CD4-positive, alpha-beta T cell treated with Interleukin-6 at 100 ng/mL for 8 hours (primary cell): ENCODE data around the gene SCUBE2.
"Not testable (repeated sequence)": the region's sequence is repeated elsewhere in the genome, so short reads cannot be mapped to it uniquely, and the experiment has no call there.

Experiments used
- DNase-seq: peaks from one replicate; pipeline ENCODE4 v3.0.0-alpha.2; 2020; ENCODE audit warnings: mixed read lengths, low spot score

SCUBE2 gene

DNA sequence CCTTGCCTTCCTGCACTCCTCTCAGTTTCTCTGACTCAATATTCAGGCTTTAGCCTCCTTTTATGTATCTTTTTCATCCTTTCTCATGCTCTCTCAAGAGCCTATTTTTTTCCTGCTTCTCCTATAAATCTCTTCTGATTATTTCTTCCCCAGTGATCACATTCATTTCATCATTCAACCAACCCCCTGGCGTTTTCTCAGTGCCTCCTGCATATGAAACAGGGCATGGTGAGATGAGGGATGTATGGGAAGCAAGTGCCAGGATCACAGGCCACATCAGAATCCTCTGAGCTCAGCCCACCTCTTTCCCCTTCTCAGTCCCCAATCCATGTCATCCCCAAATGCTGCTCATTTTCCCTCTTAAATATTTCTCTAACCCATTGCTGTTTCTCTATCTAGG is 48.9 kb downstream of the SCUBE2 start:
- DNase-seq = no peak

DNA sequence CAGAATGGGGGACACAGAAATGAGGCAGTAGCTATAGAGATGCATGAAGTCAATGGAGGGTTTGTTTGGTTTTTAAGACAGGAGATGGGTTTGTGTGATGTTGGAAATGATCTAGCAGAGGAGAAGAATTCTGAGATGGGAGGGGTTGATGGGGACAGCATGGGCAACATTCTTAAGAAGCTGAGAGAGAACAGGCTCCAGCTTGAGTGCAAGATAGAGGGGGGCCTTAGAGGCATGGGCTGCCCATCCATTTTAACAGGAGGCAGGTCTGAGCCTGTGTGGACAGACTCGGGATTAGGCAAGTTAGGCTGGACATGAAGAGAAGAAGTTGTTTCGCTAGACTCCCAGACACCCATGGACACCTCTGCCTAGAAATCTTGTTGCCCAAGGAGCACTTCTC is 49.7 kb downstream of the SCUBE2 start:
- DNase-seq = no peak

DNA sequence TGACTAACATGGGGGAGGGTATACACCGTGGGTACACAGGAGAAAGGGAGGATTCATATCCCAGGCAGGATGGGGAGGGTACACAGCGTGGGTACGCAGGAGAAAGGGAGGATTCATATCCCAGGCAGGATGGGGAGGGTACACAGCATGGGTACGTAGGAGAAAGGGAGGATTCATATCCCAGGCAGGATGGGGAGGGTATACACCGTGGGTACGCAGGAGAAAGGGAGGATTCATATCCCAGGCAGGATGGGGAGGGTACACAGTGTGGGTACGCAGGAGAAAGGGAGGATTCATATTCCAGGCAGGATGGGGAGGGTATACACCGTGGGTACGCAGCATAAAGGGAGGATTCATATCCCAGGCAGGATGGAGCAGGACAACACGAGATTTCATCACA is 51.0 kb downstream of the SCUBE2 start:
- no peak for DNase-seq

DNA sequence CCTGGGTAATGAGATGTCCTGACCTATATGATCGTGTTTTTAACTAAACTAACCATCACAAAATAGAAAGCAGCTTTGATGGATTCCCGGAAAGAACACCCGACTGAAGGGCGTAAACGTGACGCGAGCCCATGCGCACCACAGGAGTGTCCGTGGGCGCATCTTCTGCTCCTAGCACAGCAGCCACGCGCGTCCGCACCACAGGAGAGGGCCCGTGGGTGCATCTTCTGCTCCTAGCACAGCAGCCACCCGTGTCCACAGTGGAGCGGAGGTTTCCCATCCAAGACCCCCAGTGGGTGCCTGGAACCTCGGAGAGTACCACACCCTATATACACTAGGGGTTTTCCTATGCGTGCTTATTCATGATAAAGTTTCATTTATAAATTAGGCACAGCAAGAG is 51.5 kb downstream of the SCUBE2 start:
- DNase-seq = no peak

DNA sequence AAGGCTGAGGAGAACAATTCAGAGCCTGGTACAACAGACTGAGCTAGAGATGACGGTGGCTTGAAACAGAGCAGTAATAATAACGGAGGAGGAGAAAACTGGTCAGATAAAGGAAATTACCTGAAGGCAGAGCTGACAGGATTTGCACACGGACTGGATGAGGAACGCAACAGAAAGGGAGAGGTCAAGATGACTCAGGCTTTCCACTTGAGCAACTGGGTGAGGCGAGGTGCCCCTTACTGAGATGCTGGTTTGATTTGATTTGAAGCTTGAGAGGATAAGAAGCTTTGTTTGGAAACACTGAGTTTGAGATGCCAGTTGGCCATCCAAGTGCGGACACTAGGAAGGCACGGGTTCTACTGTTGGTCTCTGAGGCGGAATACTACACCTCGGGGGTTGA is 52.2 kb downstream of the SCUBE2 start:
- no peak for DNase-seq

DNA sequence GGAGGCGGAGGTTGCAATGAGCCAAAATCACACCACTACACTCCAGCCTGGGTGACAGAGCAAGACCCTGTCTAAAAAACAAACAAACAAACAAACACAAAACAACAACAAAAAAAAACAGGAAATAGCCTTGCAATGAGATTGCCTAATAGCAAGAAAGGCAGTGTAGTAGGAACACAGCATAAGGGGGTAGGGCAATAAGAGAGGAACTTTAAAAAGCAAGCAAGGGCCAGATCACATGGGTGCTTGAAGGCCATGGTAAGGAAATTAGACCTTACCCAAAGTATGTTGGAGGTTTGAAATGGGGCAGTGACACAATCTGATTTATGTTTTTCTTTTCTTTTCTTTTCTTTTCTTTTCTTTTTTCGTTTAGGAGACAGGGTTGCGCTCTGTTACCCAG is 52.9 kb downstream of the SCUBE2 start:
- DNase-seq = no peak

DNA sequence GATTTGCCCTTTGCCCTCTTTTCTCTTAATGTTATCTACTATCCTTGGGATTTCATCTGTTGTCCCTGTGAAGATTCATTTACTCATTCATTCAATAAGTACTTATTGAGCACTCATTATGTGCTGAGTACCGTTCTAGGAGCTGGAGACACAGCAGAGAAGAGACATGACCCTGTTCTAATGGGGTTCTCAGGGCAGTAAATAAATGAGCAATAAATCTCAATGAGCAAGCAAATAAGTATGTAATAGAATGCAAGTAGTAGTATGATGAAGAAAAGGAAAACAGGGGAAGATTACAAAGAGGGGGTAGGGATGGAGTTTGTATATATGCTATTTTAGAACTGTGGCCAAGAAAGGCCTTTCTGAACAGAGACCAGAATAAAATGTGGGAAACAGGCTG is 53.4 kb downstream of the SCUBE2 start:
- DNase-seq = no peak

DNA sequence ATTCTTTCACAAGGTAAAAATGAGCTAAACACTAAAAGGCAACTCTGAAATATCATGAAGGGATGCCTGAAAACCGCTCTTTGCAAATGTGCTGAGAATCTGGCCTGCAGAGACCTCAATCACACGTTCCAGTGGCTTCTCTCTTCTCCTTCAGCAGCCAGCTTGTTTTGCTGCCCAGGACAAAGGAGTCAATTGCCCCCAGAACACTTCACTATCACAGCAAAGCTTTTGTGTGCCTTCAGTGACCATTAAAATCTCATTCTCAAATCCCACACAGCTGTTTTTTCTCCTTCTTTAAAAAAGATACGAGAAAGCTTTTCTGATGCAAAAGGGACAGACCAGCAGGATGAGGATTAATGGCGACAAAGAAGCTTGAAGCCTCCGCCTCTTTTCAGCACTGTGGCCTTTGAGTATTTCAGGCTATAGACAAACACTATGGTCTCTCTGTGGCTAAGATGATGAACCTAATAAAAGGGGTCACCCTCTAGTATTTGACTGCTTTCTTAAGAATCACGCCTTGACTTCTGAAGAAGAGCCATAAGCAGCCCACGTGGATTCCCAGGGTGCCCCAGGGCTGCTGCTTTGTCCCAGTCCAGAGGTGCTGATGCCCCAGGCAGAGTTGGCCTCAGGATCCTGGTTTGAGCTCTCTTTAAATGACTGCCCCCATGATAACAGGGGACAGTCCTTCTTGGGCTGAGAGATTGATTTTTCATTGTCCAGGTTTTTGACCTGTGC is 54.2 kb downstream of the SCUBE2 start:
- no peak for DNase-seq

DNA sequence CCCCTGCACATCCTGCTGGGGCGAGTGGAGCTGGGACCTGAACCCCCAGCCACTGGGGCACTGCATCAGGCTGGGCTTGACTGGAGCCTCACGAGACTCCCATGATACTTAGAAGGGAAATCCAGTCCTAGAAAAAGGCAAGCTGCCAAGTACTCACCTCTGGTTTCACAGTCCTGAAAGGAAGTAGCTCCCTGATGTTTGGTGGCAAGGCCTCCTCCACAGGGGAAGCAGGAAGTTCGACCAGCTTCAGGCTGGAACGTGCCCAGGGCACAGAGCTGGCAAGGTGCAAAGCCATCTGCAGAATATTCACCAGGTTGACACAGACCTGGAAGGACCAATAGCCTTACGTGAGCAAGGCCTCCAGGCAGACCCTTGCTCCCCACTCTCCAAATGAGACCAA is 60.8 kb downstream of the SCUBE2 start:
- DNase-seq = no peak

DNA sequence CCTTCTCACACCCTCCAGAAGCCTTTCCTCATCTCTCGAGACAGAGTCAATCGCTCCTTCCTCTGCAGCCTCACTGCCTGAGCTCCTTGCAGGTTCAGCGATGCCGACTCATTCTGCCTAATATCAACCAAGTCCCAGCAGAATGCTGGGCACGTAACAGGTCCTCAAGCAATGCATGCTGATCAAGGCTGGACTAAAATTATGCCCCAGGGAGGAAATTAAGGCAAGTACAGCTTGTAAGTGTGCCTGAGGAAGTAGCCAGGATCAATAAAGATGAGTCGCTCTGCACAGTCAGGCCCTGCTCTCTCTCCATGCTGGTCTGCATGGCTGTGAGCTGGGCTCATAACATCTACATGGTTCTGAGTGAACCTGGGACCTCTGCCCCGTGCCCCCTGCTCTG is 62.0 kb downstream of the SCUBE2 start:
- DNase-seq = no peak

DNA sequence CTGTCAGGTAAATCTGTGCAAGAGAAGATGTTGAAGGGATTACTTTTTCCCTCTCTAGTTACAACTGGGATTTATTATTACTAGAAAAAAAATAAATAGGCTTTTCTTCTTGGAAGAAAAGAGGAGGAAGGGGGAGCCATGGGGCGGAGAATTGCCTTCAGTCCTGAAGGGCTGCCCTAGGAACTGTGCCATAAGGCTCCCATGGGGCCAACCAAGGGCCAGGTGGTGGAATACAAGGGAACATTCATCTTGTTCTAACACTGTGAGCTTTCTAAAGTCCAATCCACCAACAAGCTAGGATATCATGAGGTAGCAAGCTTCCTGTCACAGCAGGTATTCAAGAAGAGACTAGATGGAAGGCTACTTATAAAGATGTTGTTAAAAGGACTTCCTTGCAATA is 62.8 kb downstream of the SCUBE2 start:
- no peak for DNase-seq

DNA sequence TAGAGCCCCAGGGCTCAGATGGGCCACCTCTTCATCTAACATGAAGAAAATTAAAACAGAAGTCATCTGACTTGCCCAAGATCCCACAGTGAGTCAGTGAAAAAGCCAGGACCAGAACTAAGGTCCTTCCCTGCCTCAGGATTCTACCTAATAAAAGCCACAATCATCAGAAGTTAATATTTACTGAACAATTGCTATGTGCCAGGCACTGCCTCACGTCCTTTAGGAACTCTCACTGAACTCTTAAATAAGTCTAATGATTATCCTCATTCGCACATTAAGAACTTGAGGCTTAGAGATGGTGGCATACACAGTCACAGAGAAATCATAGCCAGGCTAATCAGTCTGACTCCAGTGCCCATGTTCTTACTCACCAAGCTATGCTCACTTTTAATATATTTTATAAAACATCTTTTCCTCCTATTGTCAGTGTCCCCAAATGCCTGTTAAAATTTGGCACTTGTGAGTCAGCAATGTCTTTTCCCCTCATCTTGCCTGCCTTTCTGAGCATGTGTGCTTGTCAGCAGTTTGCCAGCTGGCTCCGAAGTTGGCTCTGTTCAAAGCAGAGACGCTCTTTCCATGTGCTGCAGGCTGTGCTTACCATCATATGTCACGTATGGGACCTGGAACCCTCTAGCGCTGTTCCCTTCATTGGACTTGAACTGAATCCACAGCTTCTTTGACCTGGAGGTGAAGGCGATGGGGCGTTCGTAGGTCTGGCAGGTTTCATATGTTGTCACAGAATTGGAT is 66.1 kb downstream of the SCUBE2 start:
- DNase-seq = no peak

DNA sequence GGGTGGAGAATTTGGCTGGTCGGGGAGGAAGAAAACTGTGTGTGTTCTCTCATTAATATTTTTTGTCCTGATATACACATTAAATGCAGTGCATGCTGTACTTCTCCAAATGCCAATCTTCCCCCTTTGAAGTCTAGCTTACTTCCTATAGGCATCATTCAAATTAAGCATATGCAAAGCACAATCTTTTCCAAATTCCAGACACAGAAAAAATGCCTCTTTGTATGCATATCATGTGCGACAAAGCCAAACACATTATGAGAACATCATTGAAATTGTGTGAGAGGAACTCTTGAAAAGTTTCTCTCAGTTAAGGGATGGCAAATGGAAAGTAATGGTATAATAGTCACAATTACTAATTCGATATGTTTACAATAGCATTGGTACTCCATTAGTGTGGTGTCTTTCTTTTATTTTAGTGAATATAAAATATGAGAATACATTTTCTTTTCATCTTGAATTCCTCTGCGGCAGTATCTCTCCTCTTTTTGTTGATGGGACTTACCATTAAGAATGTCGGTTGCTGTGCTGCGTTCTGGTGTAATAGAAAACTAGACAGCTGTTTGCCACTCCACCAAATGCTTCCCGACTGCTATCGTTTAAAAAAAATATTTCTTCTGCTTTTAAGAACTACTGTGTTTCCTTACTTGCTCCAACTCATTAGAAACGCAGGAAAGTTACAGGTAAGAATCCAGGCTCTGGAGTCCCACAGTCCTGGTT is 68.3 kb downstream of the SCUBE2 start:
- no peak for DNase-seq

DNA sequence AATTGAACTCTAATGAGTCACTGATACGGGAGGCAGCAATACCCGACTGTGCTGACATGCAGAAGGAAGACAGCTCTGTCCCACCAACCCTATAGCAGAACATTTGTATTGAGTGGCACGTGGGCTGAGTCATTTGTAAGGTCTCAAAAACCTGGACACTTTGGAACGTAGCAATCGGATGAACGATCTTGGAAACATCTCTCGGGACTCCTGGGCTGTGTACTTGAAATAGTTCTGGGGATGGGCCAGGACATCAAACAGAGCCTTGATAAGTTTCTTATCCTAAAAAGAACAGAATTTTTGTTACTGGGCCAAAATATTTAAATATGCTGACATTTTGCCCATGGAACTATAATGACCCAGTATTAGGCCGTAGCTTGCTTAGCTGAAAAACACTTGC is 70.5 kb downstream of the SCUBE2 start:
- no peak for DNase-seq

DNA sequence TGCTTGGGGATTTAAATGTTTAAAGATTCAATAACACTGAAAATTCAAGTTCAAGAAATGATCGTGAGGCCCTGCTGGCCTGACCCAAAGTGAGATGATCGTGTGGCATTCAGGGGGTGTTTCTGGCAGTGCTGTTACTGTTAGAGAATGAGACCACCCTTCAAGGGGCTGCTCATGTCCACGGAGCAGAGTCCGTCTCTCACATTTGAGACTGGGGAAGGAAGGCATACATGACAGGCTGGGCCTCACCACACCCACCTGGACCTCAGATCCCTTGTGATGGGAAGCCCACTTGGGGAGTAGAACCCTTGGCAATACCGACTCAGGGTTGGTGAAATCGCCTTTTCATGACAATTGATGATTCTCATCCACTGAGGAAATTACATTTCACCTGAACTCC is 71.5 kb downstream of the SCUBE2 start:
- DNase-seq = no peak

DNA sequence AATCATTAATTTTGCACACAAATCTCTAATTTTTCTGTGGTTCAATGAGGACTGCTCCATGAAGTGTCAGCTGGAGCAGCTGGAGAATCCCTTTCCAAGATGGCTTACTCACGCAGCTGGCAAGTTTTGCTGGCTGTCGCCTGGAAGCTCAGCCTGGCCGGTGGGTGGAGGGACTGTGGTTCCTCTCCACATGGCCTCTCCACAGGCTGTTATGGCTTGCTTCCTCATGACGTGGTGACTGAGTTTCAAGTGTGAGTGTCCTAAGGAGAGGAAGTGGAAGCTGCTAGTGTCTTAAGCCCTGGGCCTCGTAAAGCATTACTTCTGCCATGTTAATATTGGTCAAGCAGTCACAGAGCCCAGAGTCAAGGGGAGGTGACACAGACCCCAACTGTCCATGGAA is 73.6 kb downstream of the SCUBE2 start:
- DNase-seq = no peak

DNA sequence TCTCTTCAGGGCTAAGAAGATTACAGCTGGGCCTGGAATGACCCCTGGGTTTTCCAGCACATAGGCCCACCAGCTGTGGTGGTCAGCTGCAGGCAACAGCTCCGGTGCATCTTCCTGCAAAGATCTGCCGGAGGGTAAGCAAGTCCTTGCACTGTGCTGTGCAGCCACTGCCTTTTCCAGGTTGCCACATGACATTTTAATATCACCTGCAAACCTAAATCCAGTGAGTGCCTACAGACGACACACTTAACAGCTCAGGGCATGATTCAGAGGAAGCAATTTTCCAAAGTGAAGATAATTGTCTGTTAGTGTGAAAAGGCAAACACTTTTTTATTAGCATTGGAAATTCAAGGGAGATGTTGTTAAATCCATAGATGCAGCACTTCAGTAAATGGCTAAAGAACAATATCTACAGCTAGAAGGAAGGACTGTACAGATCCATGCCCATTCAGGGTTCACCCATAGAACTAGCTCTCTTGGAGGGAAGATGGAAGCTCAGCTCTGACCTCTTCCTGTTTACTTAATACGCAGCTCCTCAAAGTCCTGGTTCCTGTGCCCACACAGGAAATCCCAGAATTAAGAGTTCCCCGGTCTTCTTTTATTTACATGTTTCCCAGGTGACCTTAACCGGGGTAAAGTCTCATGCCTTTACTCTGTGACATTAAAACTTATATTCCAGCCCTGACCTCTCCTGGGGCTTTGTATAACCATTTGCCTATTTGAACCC is 74.3 kb downstream of the SCUBE2 start:
- no peak for DNase-seq

DNA sequence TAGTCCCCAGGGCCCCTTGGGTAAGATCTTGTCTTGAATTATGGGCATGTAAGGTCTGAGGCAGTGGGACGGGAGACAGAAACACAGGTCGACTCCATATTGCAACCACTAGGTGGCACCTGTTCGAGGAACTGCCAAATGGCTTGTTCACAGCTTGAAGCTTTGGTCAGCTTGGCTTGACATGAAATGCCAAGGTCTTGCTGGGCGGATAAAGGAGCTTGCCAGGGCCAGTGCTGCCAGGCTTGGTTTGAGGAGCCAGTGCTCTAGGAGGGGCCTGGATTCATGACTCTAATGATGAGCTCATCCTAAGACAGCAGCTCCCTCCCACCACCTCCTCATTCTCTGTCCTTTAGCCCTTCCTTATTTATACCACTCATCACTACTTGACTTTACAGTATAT is 75.7 kb downstream of the SCUBE2 start:
- DNase-seq = peak; percentile 63

DNA sequence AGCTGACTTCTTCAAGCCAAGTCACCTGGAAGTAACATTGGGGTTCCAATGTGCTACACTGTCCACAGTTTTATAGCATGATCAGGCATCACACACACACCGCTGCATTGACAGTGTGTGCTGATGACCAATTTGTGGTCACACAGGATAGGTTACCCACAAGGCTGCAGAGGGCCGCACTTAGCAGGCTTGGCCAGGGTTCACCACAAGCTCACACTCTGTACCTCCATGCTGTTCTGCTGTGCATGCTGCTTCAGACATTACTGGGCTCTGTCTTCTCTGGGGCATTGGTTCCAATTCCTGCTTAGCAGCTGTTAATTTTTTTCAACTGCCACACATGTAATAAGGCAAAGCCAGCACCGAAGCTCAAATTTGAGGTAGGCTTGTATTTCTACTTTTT is 76.6 kb downstream of the SCUBE2 start:
- DNase-seq = no peak

DNA sequence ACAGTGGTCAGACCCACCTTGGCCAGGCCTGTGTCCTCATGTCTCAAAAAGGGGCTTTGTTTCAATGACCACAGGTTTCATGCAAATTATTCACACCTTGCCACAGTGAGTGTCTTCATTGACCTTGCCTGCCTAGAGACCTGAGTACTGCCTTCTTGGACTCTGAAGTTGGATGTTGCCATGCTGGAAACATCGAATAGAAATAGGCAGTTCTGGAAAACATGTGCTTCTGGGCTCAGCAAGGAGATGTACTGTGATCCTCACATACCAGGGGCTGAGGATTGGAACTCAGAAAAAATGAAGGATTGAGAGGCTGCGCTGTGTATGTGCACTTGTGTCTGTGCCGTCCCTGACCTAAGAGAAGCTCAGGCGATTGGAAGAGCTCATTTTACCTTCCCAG is 78.0 kb downstream of the SCUBE2 start:
- no peak for DNase-seq

DNA sequence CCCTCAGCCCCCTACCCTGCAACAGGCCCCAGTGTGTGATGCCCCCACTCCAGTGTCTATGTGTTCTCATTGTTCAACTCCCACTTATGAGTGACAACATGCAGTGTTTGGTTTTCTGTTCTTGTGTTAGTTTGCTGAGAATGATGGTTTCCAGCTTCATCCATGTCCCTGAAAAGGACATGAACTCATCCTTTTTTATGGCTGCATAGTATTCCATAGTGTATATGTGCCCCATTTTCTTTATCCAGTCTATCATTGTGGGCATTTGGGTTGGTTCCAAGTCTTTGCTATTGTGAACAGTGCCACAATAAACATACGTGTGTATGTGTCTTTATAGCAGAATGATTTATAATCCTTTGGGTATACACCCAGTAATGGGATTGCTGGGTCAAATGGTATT is 81.9 kb downstream of the SCUBE2 start:
- DNase-seq = not testable (repeated sequence)

DNA sequence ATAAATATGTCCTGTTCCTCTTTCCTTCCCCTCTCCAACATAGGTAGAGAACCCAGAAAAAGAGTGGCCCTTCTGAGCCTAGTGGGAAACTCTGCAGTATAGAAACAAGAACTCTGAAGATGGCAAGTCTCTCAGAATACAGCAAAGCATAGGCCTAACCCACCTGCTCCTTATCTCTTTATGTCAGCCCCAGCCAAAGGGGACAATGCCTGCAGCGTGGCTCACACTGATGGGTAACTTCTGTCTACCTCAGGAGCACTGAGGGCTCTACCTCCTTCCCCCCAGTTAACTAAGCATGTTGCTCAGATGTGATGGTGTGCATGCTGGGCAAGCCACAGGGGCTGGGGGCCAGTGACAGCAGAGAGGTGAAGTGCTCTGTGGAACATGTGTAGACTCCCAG is 82.7 kb downstream of the SCUBE2 start:
- no peak for DNase-seq
